Mucosa of descending colon (tissue), 3 donors: Measurements from ENCODE around the gene MTTP. TPM values are rescaled to one million over a fixed set of nuclear protein-coding genes. Genes with fewer than 3 reads are reported as not detected.

Experiments used
- ATAC-seq: fragments of 200-7000 bp; cut with Tn5 transposase; one replicate; pipeline ENCODE4 v1.9.1; 2020; ENCODE audit warnings: mild to moderate bottlenecking, moderate library complexity
- DNase-seq, 3 donors: peaks; one replicate each; pipeline ENCODE4 v3.0.0-alpha.2; 2020
- H3K36me3 ChIP-seq: fragments of 200-600 bp; one replicate; pipeline ENCODE4 v1.8.0; 2021; ENCODE audit warnings: low read depth, mild to moderate bottlenecking
- H3K4me1 ChIP-seq: fragments of 200-600 bp; one replicate; pipeline ENCODE4 v1.8.0; 2021; ENCODE audit warnings: low read depth, mild to moderate bottlenecking
- H3K4me3 ChIP-seq: fragments of 200-600 bp; one replicate; pipeline ENCODE4 v1.8.0; 2021; ENCODE audit warnings: mild to moderate bottlenecking
- H3K9me3 ChIP-seq: fragments of 200-600 bp; one replicate; pipeline ENCODE4 v1.8.0; 2021; ENCODE audit warnings: mild to moderate bottlenecking
- CTCF ChIP-seq: fragments of 200-600 bp; IDR thresholded peaks from one replicate; pipeline ENCODE4 v1.8.0; 2022; ENCODE audit warnings: antibody characterized with exemption, mild to moderate bottlenecking
- intact Hi-C, 2 donors: fragments of 100-400 bp; cut with DNase I in 1 of 2; cut with micrococcal nuclease in 1 of 2; formaldehyde crosslinking; loops; one replicate each; pipeline versions ENCODE4 v1.11.0 to v1.11.1; 2022; cut with DNase I, micrococcal nuclease
- total RNA-seq, 3 donors: library from RNA; stranded (reverse); fragmentation: NEBNext Ultra II Directional in 2 of 3; extraction: Animal tissue kit (Norgen Biotek cat#: 25700) in 2 of 3; gene quantifications; one replicate each; pipeline versions ENCODE4 v1.2.1 to v1.2.4, GENCODE V29; 2021 to 2023
- donor health status: DM: no; HTN: no; CAD: no; lungs with moderate emphysema.
- donor health status: DM: no; HTN: no; CAD: no.
- donor health status: DM: no; HTN: yes; CAD: no.

Gene MTTP
- total RNA-seq, 3 donors from 2014 or later = 0.20 to 1.5 (median 0.22) TPM

- no peak for TF ChIP-seq CTCF
- Histone ChIP-seq H3K4me1 (no peaks in the 10 kb centered on the region), H3K36me3 (no peaks in the 10 kb centered on the region), H3K9me3 (no peaks in the 10 kb centered on the region), H3K4me3 (no peak overlapping the region)
- ATAC-seq (no peak), DNase-seq (no peak)
- intact Hi-C loops = no loop called here
These were observed 68.3 kb downstream of the MTTP start for GRCh38 chr4:99642725-99643489.

GRCh38 chr4:99644453-99644852, 69.8 kb downstream of the MTTP start:
- Histone ChIP-seq H3K36me3 (no peaks in the 10 kb centered on the region), H3K4me3 (no peak overlapping the region), H3K9me3 (no peaks in the 10 kb centered on the region), H3K4me1 (no peaks in the 10 kb centered on the region)
- ATAC-seq (no peak), DNase-seq (no peak)
- no peak for TF ChIP-seq CTCF
- intact Hi-C loops = no loop called here

- intact Hi-C loops = no loop called here
- ATAC-seq = no peak
These were observed 70.4 kb downstream of the MTTP start for GRCh38 chr4:99645036-99645435.

GRCh38 chr4:99645638-99646037, 71.0 kb downstream of the MTTP start:
- Histone ChIP-seq H3K36me3 (no peaks in the 10 kb centered on the region), H3K9me3 (no peaks in the 10 kb centered on the region), H3K4me3 (no peak overlapping the region), H3K4me1 (no peaks in the 10 kb centered on the region)
- no peak for TF ChIP-seq CTCF
- no peak for DNase-seq
- intact Hi-C loops = no loop called here
- ATAC-seq = no peak

More at GRCh38 chr4:99645036-99645435, 70.4 kb downstream of the MTTP start:
- H3K4me1 ChIP-seq = no peaks in the 10 kb centered on the region
- TF ChIP-seq CTCF = no peak
- H3K9me3 ChIP-seq = no peaks in the 10 kb centered on the region
- no peak overlapping the region for H3K4me3 ChIP-seq
- DNase-seq = no peak
- no peaks in the 10 kb centered on the region for H3K36me3 ChIP-seq

GRCh38 chr4:99647071-99647470, 72.4 kb downstream of the MTTP start:
- DNase-seq (no peak), ATAC-seq (no peak)
- Histone ChIP-seq H3K36me3 (no peaks in the 10 kb centered on the region), H3K4me1 (no peaks in the 10 kb centered on the region), H3K9me3 (no peaks in the 10 kb centered on the region), H3K4me3 (no peak overlapping the region)
- intact Hi-C loops = no loop called here
- no peak for TF ChIP-seq CTCF
